Measurements from ENCODE around the gene SH2D5. TPM values are rescaled to one million over a fixed set of nuclear protein-coding genes. Genes with fewer than 3 reads are reported as not detected.

The SH2D5 gene
- total RNA-seq (0.98 and 1.9 TPM in 2 replicates), polyA plus RNA-seq (1.1 and 1.4 TPM in 2 replicates)

DNA sequence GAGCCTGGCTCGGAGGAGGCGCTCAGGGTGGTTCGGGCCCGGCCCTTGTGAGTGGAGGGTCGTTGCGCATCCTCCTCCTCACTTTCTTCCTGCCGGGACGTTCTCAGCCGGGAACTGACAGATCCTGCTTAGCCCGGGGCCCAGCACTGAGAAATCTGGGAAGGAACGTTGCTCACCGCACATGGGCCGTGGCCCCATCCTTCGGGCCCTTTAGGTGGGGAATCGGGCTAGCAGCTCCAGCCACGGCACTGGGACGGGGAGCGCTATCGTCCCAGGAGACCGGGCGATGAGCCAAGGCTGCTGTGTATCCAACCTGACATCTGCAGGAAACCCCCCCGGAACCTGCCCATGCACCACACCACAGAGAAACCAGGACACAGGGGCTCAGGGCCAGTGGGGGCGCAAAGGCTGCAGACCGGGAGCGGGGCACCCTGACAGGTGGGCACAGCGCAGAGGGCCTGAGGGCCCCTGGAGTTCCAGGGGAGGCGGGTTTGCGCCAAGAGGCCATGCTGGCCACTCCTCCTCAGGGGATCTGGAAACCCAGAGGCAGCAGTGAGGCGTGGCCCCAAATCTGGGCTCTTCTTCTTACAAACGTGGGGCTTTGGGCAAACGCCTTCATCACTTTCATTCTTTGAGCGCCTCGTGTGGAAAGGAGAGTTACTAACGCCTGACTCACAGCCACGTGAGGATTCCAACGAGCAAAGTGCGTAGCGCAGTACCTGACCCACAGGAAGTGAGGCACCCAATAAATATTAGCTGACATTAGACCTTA is at the start of gene SH2D5:
Gene SH2D5 (minus strand): TSS at position 116 of the 772 bp plus-strand sequence. CDS start 4,659 bp downstream, outside the sequence.
- TF ChIP-seq, protein P1, sequence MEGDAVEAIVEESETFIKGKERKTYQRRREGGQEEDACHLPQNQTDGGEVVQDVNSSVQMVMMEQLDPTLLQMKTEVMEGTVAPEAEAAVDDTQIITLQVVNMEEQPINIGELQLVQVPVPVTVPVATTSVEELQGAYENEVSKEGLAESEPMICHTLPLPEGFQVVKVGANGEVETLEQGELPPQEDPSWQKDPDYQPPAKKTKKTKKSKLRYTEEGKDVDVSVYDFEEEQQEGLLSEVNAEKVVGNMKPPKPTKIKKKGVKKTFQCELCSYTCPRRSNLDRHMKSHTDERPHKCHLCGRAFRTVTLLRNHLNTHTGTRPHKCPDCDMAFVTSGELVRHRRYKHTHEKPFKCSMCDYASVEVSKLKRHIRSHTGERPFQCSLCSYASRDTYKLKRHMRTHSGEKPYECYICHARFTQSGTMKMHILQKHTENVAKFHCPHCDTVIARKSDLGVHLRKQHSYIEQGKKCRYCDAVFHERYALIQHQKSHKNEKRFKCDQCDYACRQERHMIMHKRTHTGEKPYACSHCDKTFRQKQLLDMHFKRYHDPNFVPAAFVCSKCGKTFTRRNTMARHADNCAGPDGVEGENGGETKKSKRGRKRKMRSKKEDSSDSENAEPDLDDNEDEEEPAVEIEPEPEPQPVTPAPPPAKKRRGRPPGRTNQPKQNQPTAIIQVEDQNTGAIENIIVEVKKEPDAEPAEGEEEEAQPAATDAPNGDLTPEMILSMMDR (IDR thresholded peaks at IDR 0.05; ENCODE audit: low read depth, low read length) = peak; percentile 39
- no peaks in the 10 kb centered on the region for H3K36me3 ChIP-seq
- H3K27me3 ChIP-seq = peaks cover 28% of the 10 kb centered on the region
- H3K4me1 ChIP-seq (ENCODE audit: low read depth) = no peaks in the 10 kb centered on the region
- peak within 1 kb of the TSS; percentile 51 for H3K4me3 ChIP-seq
- no peaks in the 10 kb centered on the region for H3K9me3 ChIP-seq (ENCODE audit: low read depth)
- H3K27ac ChIP-seq = no peak within 1 kb of the TSS
- DNase-seq (ENCODE audit: low read depth in 1 of 2, low spot score in 1 of 2) = peak; percentile 75 to 95

DNA sequence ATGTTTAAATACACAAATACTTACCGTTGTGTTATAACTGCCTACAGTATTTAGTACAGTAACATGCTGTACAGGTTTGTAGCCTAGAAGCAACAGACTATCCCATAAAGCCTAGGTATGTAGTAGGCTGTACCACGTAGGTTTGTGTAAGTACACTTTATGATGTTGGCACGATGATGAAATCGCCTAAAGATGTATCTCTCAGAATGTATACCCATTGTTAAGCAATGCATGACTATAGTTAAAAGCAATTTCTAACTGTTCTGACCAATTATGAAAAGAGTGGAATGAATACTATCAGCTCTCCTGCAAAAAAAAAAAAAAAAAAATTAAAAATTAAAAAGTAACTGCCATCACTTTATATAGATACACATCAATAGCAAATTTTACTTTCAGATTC is 43.2 kb upstream of the SH2D5 start:
- H3K36me3 ChIP-seq = peaks cover 67% of the 10 kb centered on the region
- no peak overlapping the region for H3K4me3 ChIP-seq

DNA sequence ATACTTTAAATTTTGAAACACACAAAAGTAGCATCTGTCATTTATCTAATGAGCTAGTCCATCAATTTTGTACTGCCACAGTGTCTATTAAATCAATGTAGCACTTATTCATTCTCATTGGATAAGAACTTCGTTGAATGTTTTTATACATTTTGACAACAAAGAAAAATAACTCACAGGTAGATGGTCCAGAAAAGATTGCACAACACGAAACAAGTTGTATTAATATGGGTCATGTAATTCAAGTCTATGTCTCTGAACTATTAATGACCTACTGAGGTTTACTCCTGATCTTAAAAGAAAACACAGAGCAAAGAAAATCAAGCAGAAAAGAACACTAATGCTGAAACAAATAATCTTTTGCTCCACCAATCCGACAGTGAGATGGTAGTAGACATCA is 39.3 kb upstream of the SH2D5 start:
- H3K27me3 ChIP-seq = no peaks in the 10 kb centered on the region
- TF ChIP-seq, protein P1 (IDR thresholded peaks at IDR 0.05; ENCODE audit: low read depth, low read length) = no peak
- DNase-seq (ENCODE audit: low read depth in 1 of 2, low spot score in 1 of 2) = no peak
- H3K4me1 ChIP-seq (ENCODE audit: low read depth) = peaks cover 9% of the 10 kb centered on the region
- H3K9me3 ChIP-seq (ENCODE audit: low read depth) = no peaks in the 10 kb centered on the region
- H3K27ac ChIP-seq = no peak overlapping the region
- H3K4me3 ChIP-seq = no peak overlapping the region
- H3K36me3 ChIP-seq = peaks cover 89% of the 10 kb centered on the region

More for the DNA sequence above, 43.2 kb upstream of the SH2D5 start:
- Histone ChIP-seq H3K27me3 (no peaks in the 10 kb centered on the region), H3K4me1 (ENCODE audit: low read depth) (peaks cover 1% of the 10 kb centered on the region), H3K27ac (no peak overlapping the region), H3K9me3 (ENCODE audit: low read depth) (no peaks in the 10 kb centered on the region)
- DNase-seq (ENCODE audit: low read depth in 1 of 2, low spot score in 1 of 2) = no peak
- TF ChIP-seq, protein P1 (IDR thresholded peaks at IDR 0.05; ENCODE audit: low read depth, low read length) = no peak

DNA sequence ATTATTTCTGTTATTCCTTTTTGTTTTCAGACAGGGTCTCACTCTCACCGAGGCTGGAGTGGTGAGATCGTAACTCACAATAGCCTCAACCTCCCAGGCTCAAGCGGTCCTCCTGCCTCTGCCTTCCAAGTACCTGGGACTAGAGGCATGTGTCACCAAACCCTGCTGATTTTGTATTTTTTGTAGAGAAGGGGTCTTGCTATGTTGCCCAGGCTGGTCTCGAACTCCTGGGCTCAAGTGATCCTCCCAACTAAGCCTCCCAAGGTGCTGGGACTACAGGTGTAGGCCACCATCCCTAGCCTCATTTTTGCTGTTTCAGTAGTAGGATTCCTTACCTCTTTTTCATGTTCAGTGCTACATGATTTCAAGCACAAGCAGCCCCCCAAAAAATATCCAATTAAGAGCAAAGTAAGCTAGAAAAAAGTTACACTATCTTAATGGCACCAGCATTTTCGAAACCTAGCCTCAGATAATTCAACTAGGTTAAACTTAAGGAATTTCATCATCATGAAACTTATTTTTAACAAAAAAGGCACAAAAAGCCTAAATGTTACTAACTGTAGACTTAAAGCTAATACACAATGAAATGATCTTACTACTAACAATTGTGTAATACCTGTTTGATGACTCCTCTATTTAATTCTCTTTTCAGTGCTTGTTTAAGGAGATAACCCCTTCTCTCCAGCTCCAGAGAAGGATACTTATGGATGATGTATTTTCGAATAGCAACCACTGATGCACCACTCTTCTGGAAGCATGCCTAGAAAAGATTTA is 38.0 kb upstream of the SH2D5 start:
- no peaks in the 10 kb centered on the region for H3K27me3 ChIP-seq
- peak overlapping the region; percentile 70 for H3K27ac ChIP-seq
- peaks cover 88% of the 10 kb centered on the region for H3K36me3 ChIP-seq
- no peak overlapping the region for H3K4me3 ChIP-seq
- DNase-seq (ENCODE audit: low read depth in 1 of 2, low spot score in 1 of 2) = no peak
- peaks cover 9% of the 10 kb centered on the region for H3K4me1 ChIP-seq (ENCODE audit: low read depth)
- TF ChIP-seq, protein P1 (IDR thresholded peaks at IDR 0.05; ENCODE audit: low read depth, low read length) = no peak
- H3K9me3 ChIP-seq (ENCODE audit: low read depth) = no peaks in the 10 kb centered on the region

DNA sequence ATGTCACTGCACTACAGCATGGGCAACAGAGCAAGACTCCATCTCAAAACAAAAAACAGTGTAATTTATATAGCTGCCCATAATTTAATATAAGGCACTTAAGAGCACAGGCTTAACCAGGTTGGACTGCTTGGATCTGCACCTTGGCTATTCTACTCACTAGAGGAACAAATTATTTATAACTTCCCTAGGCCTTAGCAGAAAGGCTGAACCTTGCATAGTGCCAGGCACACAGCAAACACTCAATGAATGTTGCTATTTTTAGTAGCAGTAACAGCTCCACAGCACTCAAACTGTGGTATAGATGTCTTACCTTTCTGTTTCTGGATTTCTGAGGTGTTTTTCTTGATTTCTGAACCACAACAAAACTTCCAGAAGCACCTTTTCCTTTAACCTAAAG is 34.8 kb upstream of the SH2D5 start:
- peak in 1 of 2 donors; percentile 28 for DNase-seq (ENCODE audit: low read depth in 1 of 2, low spot score in 1 of 2)
- no peaks in the 10 kb centered on the region for H3K9me3 ChIP-seq (ENCODE audit: low read depth)
- H3K27me3 ChIP-seq = no peaks in the 10 kb centered on the region
- peaks cover 9% of the 10 kb centered on the region for H3K4me1 ChIP-seq (ENCODE audit: low read depth)
- H3K4me3 ChIP-seq = no peak overlapping the region
- TF ChIP-seq, protein P1 (IDR thresholded peaks at IDR 0.05; ENCODE audit: low read depth, low read length) = no peak
- H3K36me3 ChIP-seq = peaks cover 81% of the 10 kb centered on the region
- peak overlapping the region; percentile 70 for H3K27ac ChIP-seq

All from cardiac muscle cell (in vitro differentiated cells and primary cell).